Breast epithelium (tissue), 3 donors: Measurements from ENCODE around the gene AOPEP.

Source experiments
- POLR2AphosphoS5 ChIP-seq, 3 donors: sonication (generic); formaldehyde crosslinking; IDR thresholded peaks; one replicate each; pipeline ENCODE4 v1.6.1; 2017; ENCODE audit warnings: antibody characterized with exemption in 3 of 3
- TF ChIP-seq, protein P1 (sequence below), 3 donors: fragments of 450-650 bp; IDR thresholded peaks; one replicate each; pipeline ENCODE4 v1.5.1; 2016 to 2017; ENCODE audit warnings: antibody characterized with exemption in 3 of 3, mild to moderate bottlenecking in 3 of 3, moderate library complexity in 3 of 3

DNA sequence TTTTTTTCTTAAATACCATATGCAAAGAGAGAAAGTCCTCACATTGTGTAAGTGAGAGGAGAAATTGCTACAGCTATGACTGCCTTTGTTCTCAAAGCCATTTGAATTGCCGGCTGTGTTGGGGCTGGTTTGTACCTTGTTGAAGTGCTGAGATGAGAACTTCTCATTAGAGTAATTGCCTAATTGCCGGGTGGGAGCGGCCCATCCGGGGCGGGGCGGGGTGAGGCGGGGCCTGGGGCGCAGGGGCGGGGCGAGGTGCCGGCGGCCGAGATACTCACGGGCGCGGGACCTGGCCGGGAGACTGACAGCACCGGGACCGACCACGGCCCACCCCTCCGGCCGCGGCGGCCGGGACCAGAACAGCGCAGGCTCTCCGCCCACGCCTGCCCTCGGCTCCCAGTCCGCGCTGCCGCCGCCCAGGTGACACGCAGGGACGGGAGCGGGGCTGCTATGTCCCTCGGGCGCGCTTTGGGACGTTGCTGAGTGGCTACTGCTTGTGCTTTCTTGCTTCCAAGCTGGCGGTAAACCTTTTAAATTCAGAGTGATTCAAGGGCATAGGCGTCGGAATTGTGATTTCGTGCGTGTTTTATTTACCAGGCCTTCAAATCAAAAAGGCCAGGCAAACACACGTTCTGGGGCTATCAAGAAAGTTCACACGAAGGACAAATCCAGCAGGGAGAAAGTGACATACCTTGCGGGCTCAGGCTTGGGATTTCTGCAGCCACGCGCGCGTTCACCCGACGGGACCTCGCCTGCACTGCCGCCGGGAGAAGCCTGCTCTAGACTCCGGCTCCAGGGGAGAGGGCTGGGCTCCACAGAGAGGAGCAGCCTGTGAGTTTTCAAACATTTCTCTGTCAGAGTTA, 322.0 kb downstream of the AOPEP start:
- TF ChIP-seq, protein P1, sequence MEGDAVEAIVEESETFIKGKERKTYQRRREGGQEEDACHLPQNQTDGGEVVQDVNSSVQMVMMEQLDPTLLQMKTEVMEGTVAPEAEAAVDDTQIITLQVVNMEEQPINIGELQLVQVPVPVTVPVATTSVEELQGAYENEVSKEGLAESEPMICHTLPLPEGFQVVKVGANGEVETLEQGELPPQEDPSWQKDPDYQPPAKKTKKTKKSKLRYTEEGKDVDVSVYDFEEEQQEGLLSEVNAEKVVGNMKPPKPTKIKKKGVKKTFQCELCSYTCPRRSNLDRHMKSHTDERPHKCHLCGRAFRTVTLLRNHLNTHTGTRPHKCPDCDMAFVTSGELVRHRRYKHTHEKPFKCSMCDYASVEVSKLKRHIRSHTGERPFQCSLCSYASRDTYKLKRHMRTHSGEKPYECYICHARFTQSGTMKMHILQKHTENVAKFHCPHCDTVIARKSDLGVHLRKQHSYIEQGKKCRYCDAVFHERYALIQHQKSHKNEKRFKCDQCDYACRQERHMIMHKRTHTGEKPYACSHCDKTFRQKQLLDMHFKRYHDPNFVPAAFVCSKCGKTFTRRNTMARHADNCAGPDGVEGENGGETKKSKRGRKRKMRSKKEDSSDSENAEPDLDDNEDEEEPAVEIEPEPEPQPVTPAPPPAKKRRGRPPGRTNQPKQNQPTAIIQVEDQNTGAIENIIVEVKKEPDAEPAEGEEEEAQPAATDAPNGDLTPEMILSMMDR (IDR thresholded peaks at IDR 0.05) = no peak
- TF ChIP-seq POLR2AphosphoS5 (IDR thresholded peaks at IDR 0.05) = no peak
